Measurements from ENCODE around the gene ABL1. TPM values are rescaled to one million over a fixed set of nuclear protein-coding genes. Genes with fewer than 3 reads are reported as not detected.

Gene ABL1
- total RNA-seq, 1 donor from 2014 or later = 113 TPM

- Mint-ChIP-seq H3K27ac (ENCODE audit: unreplicated experiment) (no peak overlapping the region), H3K27me3 (ENCODE audit: low read depth, unreplicated experiment) (no peaks in the 10 kb centered on the region), H3K36me3 (ENCODE audit: low read depth, unreplicated experiment) (peaks cover 10% of the 10 kb centered on the region), H3K9me3 (ENCODE audit: unreplicated experiment) (peaks cover 2% of the 10 kb centered on the region), H3K4me1 (ENCODE audit: low read depth, unreplicated experiment) (peaks cover 53% of the 10 kb centered on the region), H3K4me3 (ENCODE audit: unreplicated experiment) (no peak overlapping the region)
- TF ChIP-seq EZH2 (IDR thresholded peaks at IDR 0.05; ENCODE audit: insufficient read depth, low read length) (no peak), CTCF (IDR thresholded peaks at IDR 0.05; ENCODE audit: insufficient read depth, low read depth, low read length) (no peak)
- Histone ChIP-seq H2AFZ (ENCODE audit: low read depth, low read length) (no peak overlapping the region), H3K4me2 (ENCODE audit: low read length) (no peak overlapping the region), H4K20me1 (ENCODE audit: insufficient read depth, low read length) (peaks cover 18% of the 10 kb centered on the region), H3K27ac (ENCODE audit: low read depth, low read length) (no peak overlapping the region), H3K9me3 (ENCODE audit: insufficient read depth, low read depth, low read length) (no peaks in the 10 kb centered on the region), H3K4me1 (ENCODE audit: insufficient read depth, low read length) (peaks cover 34% of the 10 kb centered on the region), H3K79me2 (ENCODE audit: insufficient read depth, low read length) (peaks cover 83% of the 10 kb centered on the region), H3K9ac (ENCODE audit: low read length) (peak overlapping the region; percentile 0), H3K36me3 (ENCODE audit: insufficient read depth, low read length) (peaks cover 33% of the 10 kb centered on the region), H3K27me3 (ENCODE audit: insufficient read depth, low read length) (no peaks in the 10 kb centered on the region), H3K4me3 (ENCODE audit: insufficient read depth, low read depth, low read length) (no peak overlapping the region)
- DNase-seq (ENCODE audit: low read depth) (no peak), FAIRE-seq (no peak)
Measured at GRCh38 chr9:130854835-130855234, 19.8 kb downstream of the ABL1 start.

- TF ChIP-seq EZH2 (IDR thresholded peaks at IDR 0.05; ENCODE audit: insufficient read depth, low read length) = no peak
- no peak for TF ChIP-seq CTCF (IDR thresholded peaks at IDR 0.05; ENCODE audit: insufficient read depth, low read depth, low read length)
- no peak for FAIRE-seq
Measured at GRCh38 chr9:130856474-130856873, 21.4 kb downstream of the ABL1 start.

GRCh38 chr9:130857864-130858738 lies 23.0 kb downstream of the ABL1 start:
- H3K4me1 ChIP-seq (ENCODE audit: insufficient read depth, low read length) = peaks cover 59% of the 10 kb centered on the region
- peaks cover 81% of the 10 kb centered on the region for H3K79me2 ChIP-seq (ENCODE audit: insufficient read depth, low read length)
- peaks cover 9% of the 10 kb centered on the region for H3K36me3 Mint-ChIP-seq (ENCODE audit: low read depth, unreplicated experiment)
- no peaks in the 10 kb centered on the region for H3K27me3 Mint-ChIP-seq (ENCODE audit: low read depth, unreplicated experiment)
- H4K20me1 ChIP-seq (ENCODE audit: insufficient read depth, low read length) = peaks cover 8% of the 10 kb centered on the region
- H3K36me3 ChIP-seq (ENCODE audit: insufficient read depth, low read length) = peaks cover 39% of the 10 kb centered on the region
- peak overlapping the region; percentile 98 for H3K27ac ChIP-seq (ENCODE audit: low read depth, low read length)
- TF ChIP-seq EZH2 (IDR thresholded peaks at IDR 0.05; ENCODE audit: insufficient read depth, low read length) (no peak), CTCF (IDR thresholded peaks at IDR 0.05; ENCODE audit: insufficient read depth, low read depth, low read length) (no peak)
- no peaks in the 10 kb centered on the region for H3K27me3 ChIP-seq (ENCODE audit: insufficient read depth, low read length)
- FAIRE-seq (peak; percentile 72), DNase-seq (ENCODE audit: low read depth) (peak; percentile 98)
- H3K4me2 ChIP-seq (ENCODE audit: low read length) = peak overlapping the region; percentile 73
- peak overlapping the region; percentile 48 for H3K4me3 Mint-ChIP-seq (ENCODE audit: unreplicated experiment)
- no peak overlapping the region for H2AFZ ChIP-seq (ENCODE audit: low read depth, low read length)
- H3K9ac ChIP-seq (ENCODE audit: low read length) = peak overlapping the region; percentile 86
- no peaks in the 10 kb centered on the region for H3K9me3 Mint-ChIP-seq (ENCODE audit: unreplicated experiment)
- H3K4me1 Mint-ChIP-seq (ENCODE audit: low read depth, unreplicated experiment) = peaks cover 73% of the 10 kb centered on the region
- no peak overlapping the region for H3K4me3 ChIP-seq (ENCODE audit: insufficient read depth, low read depth, low read length)
- peak overlapping the region; percentile 99 for H3K27ac Mint-ChIP-seq (ENCODE audit: unreplicated experiment)
- no peaks in the 10 kb centered on the region for H3K9me3 ChIP-seq (ENCODE audit: insufficient read depth, low read depth, low read length)

More at GRCh38 chr9:130856474-130856873, 21.4 kb downstream of the ABL1 start:
- no peaks in the 10 kb centered on the region for H3K27me3 ChIP-seq (ENCODE audit: insufficient read depth, low read length)
- H3K9me3 ChIP-seq (ENCODE audit: insufficient read depth, low read depth, low read length) = no peaks in the 10 kb centered on the region
- Mint-ChIP-seq H3K27me3 (ENCODE audit: low read depth, unreplicated experiment) (no peaks in the 10 kb centered on the region), H3K27ac (ENCODE audit: unreplicated experiment) (no peak overlapping the region), H3K9me3 (ENCODE audit: unreplicated experiment) (peaks cover 2% of the 10 kb centered on the region), H3K36me3 (ENCODE audit: low read depth, unreplicated experiment) (peaks cover 10% of the 10 kb centered on the region), H3K4me1 (ENCODE audit: low read depth, unreplicated experiment) (peaks cover 66% of the 10 kb centered on the region), H3K4me3 (ENCODE audit: unreplicated experiment) (no peak overlapping the region)
- no peak overlapping the region for H3K4me3 ChIP-seq (ENCODE audit: insufficient read depth, low read depth, low read length)
- peaks cover 33% of the 10 kb centered on the region for H3K36me3 ChIP-seq (ENCODE audit: insufficient read depth, low read length)
- H3K4me1 ChIP-seq (ENCODE audit: insufficient read depth, low read length) = peaks cover 49% of the 10 kb centered on the region
- no peak for DNase-seq (ENCODE audit: low read depth)
- peak overlapping the region; percentile 98 for H3K27ac ChIP-seq (ENCODE audit: low read depth, low read length)
- H2AFZ ChIP-seq (ENCODE audit: low read depth, low read length) = no peak overlapping the region
- peak overlapping the region; percentile 86 for H3K9ac ChIP-seq (ENCODE audit: low read length)
- peaks cover 12% of the 10 kb centered on the region for H4K20me1 ChIP-seq (ENCODE audit: insufficient read depth, low read length)
- H3K79me2 ChIP-seq (ENCODE audit: insufficient read depth, low read length) = peaks cover 81% of the 10 kb centered on the region
- H3K4me2 ChIP-seq (ENCODE audit: low read length) = no peak overlapping the region

All from astrocyte (in vitro differentiated cells and primary cell).